HG03066 (cell line): Measurements from ENCODE around the gene PREP.
"Not testable (repeated sequence)": the region's sequence is repeated elsewhere in the genome, so short reads cannot be mapped to it uniquely, and the experiment has no call there.

ENCODE experiments used
- ATAC-seq: cut with Tn5 transposase; IDR thresholded peaks from one replicate; pipeline ENCODE4 v1.9.1; 2021; ENCODE audit warnings: low read depth; ENCODE audit not compliant: unreplicated experiment

PREP gene

GRCh38 chr6:105276374-105276773, 126.5 kb downstream of the PREP start:
- no peak for ATAC-seq

GRCh38 chr6:105275542-105275941, 127.3 kb downstream of the PREP start:
- no peak for ATAC-seq

- no peak for ATAC-seq
These were observed 128.2 kb downstream of the PREP start for GRCh38 chr6:105274678-105275077.

GRCh38 chr6:105273589-105273988, 129.3 kb downstream of the PREP start:
- no peak for ATAC-seq

GRCh38 chr6:105272786-105273185, 130.1 kb downstream of the PREP start:
- ATAC-seq, result no peak

- ATAC-seq, result no peak
These were observed 132.4 kb downstream of the PREP start for GRCh38 chr6:105270511-105270910.

- no peak for ATAC-seq
These were observed 133.5 kb downstream of the PREP start for GRCh38 chr6:105269390-105269789.

- ATAC-seq, result no peak
These were observed 138.9 kb downstream of the PREP start for GRCh38 chr6:105263685-105264610.

GRCh38 chr6:105259913-105260889, 142.7 kb downstream of the PREP start:
- no peak for ATAC-seq

GRCh38 chr6:105258816-105259215, 144.1 kb downstream of the PREP start:
- ATAC-seq, result no peak

- ATAC-seq, result no peak
These were observed 145.5 kb downstream of the PREP start for GRCh38 chr6:105257340-105257739.

GRCh38 chr6:105256619-105257018, 146.3 kb downstream of the PREP start:
- ATAC-seq, result no peak

GRCh38 chr6:105253787-105254186, 149.1 kb downstream of the PREP start:
- ATAC-seq, result no peak

- no peak for ATAC-seq
These were observed 151.2 kb downstream of the PREP start for GRCh38 chr6:105251689-105252088.

GRCh38 chr6:105250533-105250932, 152.3 kb downstream of the PREP start:
- ATAC-seq, result no peak

GRCh38 chr6:105243487-105243886, 159.4 kb downstream of the PREP start:
- ATAC-seq, result no peak

GRCh38 chr6:105235155-105235554, 167.7 kb downstream of the PREP start:
- ATAC-seq, result no peak

GRCh38 chr6:105231771-105232170, 171.1 kb downstream of the PREP start:
- ATAC-seq, result not testable (repeated sequence)
